IMR-90 (cell line): ENCODE data around the gene ALOX12B.

ENCODE experiments used
- BHLHE40 ChIP-seq: fragments of 150-350 bp; IDR thresholded peaks from 2 replicates; pipeline ENCODE4 v1.6.1; 2016; ENCODE audit warnings: mild to moderate bottlenecking, low read depth, low read length
- CEBPB ChIP-seq: IDR thresholded peaks from 2 replicates; pipeline ENCODE4 v1.6.1; 2012; ENCODE audit warnings: low read depth, low read length, improper control_type of control experiment
- CTCF ChIP-seq: conservative IDR thresholded peaks from 2 replicates; pipeline ENCODE4 v1.5.1; 2012; ENCODE audit warnings: mild to moderate bottlenecking, low read depth, low read length, improper control_type of control experiment
- MAFK ChIP-seq: IDR thresholded peaks from 2 replicates; pipeline ENCODE4 v1.6.1; 2012; ENCODE audit warnings: low read depth, low read length, improper control_type of control experiment
- MAZ ChIP-seq: IDR thresholded peaks from 2 replicates; pipeline ENCODE4 v1.6.1; 2012; ENCODE audit warnings: low read depth, mild to moderate bottlenecking, low read length, improper control_type of control experiment, moderate library complexity, borderline replicate concordance
- NFE2L2 ChIP-seq: fragments of 150-350 bp; IDR thresholded peaks from 2 replicates; pipeline ENCODE4 v1.6.1; 2016; ENCODE audit warnings: low read depth, mild to moderate bottlenecking, low read length
- POLR2A ChIP-seq: IDR thresholded peaks from 2 replicates; pipeline ENCODE4 v1.6.1; 2012; ENCODE audit warnings: mild to moderate bottlenecking, low read depth, low read length
- RAD21 ChIP-seq: IDR thresholded peaks from 2 replicates; pipeline ENCODE4 v1.6.1; 2012; ENCODE audit warnings: low read length, improper control_type of control experiment
- RCOR1 ChIP-seq: IDR thresholded peaks from 2 replicates; pipeline ENCODE4 v1.6.1; 2012; ENCODE audit warnings: mild to moderate bottlenecking, low read length, improper control_type of control experiment; ENCODE audit not compliant: insufficient replicate concordance
- SMC3 ChIP-seq: fragments of 150-350 bp; IDR thresholded peaks from 2 replicates; pipeline ENCODE4 v1.6.1; 2016; ENCODE audit warnings: low read depth, mild to moderate bottlenecking, antibody characterized with exemption, low read length, moderate library complexity
- USF2 ChIP-seq: fragments of 150-350 bp; IDR thresholded peaks from 2 replicates; pipeline ENCODE4 v1.6.1; 2017; ENCODE audit warnings: mild to moderate bottlenecking, antibody characterized with exemption, low read length, low read depth

GRCh38 chr17:8052256-8053252 is 35.0 kb downstream of the ALOX12B start:
- TF ChIP-seq MAFK (no peak), CTCF (no peak), RCOR1 (no peak), MAZ (no peak), POLR2A (no peak), USF2 (no peak), BHLHE40 (no peak), CEBPB (no peak), SMC3 (no peak), NFE2L2 (no peak), RAD21 (no peak)
